ENCODE data around the gene TSPY3. TPM values are rescaled to one million over a fixed set of nuclear protein-coding genes. Genes with fewer than 3 reads are reported as not detected.

The TSPY3 gene
- total RNA-seq = not detected in 2 replicates

GRCh38 chrY:9398121-9398520 is at the start of gene TSPY3:
TSS of gene TSPY3 (plus strand) at chrY:9398421. CDS start at chrY:9398467, 46 bp downstream.

GRCh38 chrY:9357497-9357896 is 40.7 kb upstream of the TSPY3 start, which contains the start of gene TSPY8:
TSS of gene TSPY8 (plus strand) at chrY:9357797. CDS start at chrY:9357843, 46 bp downstream.

Other genes with a start within 250 kb of the TSPY3 start
- not detected in 2 replicates for gene TSPY4, start 61.0 kb upstream of the TSPY3 start, total RNA-seq
- gene TSPY8, start 40.6 kb upstream of the TSPY3 start, total RNA-seq = not detected in 2 replicates
- not detected in 2 replicates for gene TSPY1, start 68.5 kb downstream of the TSPY3 start, total RNA-seq
- not detected in 2 replicates for gene TSPY9, start 88.8 kb downstream of the TSPY3 start, total RNA-seq
- not detected in 2 replicates for gene TSPY10, start 129.5 kb downstream of the TSPY3 start, total RNA-seq

All from smooth muscle cell of the pulmonary artery (primary cell).